Activated CD8-positive, alpha-beta T cell treated with anti-CD3 and anti-CD28 coated beads, Interleukin-2, amount 10 ng/mL, durations not matched to agents 7 days and 5 days (primary cell): Measurements from ENCODE around the gene DNAH8. TPM values are rescaled to one million over a fixed set of nuclear protein-coding genes. Genes with fewer than 3 reads are reported as not detected.

Experiments used
- ATAC-seq: fragments of 150-1000 bp; cut with Tn5 transposase; one replicate; pipeline ENCODE4 v1.10.0; 2021; ENCODE audit warnings: moderate library complexity
- CTCF ChIA-PET: fragments of 350-600 bp; sonication (Branson Sonifier 250); formaldehyde crosslinking; loops from one replicate; lab custom pipeline; 2021; ENCODE audit warnings: antibody characterized with exemption; lab: Charles Lee
- POLR2A ChIA-PET: fragments of 350-600 bp; sonication (Branson Sonifier 250); formaldehyde crosslinking; loops from one replicate; lab custom pipeline; 2021; ENCODE audit warnings: antibody characterized with exemption; lab: Charles Lee
- DNase-seq: peaks from one replicate; pipeline ENCODE4 v3.0.0-alpha.2; 2020
- H3K27ac Mint-ChIP-seq: one replicate; pipeline ENCODE4 v1.8.0; 2021; ENCODE audit warnings: mild to moderate bottlenecking, mixed read lengths
- H3K27me3 Mint-ChIP-seq: one replicate; pipeline ENCODE4 v1.8.0; 2021; ENCODE audit warnings: low read depth, mixed read lengths
- H3K36me3 Mint-ChIP-seq: one replicate; pipeline ENCODE4 v1.8.0; 2021; ENCODE audit warnings: low read depth, mixed read lengths
- H3K4me1 Mint-ChIP-seq: one replicate; pipeline ENCODE4 v1.8.0; 2021; ENCODE audit warnings: low read depth, mixed read lengths
- H3K4me3 Mint-ChIP-seq: one replicate; pipeline ENCODE4 v1.8.0; 2021; ENCODE audit warnings: mild to moderate bottlenecking, mixed read lengths
- H3K9me3 Mint-ChIP-seq: one replicate; pipeline ENCODE4 v1.8.0; 2022; ENCODE audit warnings: mixed read lengths; ENCODE audit not compliant: insufficient read depth
- total RNA-seq, 2 experiments: library from RNA; stranded (reverse); gene quantifications; one replicate each; pipeline ENCODE4 v1.2.3, GENCODE V29; 2021

DNAH8 gene
- total RNA-seq, 2 experiments from 2014 or later = not detected

DNA sequence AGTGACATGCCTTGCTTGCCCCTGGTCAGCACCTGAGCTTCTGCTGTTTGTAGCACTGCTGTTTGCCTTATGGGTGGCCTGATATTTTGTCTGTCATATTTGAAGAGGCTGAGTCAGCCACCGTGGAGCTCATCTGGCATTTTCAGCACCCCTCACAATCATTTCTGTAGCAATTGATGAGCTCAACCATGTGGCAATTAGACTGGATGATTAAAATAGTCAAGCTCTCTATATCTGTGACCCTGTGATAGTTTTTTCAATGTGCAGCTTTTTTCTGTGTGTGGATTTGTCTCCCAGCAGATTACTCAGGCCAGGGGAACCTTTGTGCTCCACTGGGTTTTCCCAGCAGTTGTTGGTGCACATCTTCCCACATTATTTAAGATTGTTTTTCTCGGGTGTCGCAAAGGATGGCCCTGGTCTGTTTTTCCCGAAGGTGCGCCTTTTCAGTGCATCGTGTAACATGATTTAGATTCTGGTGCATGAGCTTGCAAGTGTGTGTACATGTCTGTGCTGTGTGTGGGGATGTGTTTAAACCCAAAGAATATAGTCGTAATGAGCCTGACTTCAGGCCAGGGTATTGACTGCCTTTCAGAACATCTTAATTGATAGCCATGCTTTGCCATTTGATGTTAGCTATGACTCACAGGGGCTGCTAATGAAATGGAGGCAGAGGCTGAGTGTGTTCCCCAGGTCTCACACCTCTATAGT is 301.9 kb downstream of the DNAH8 start:
- H3K27me3 Mint-ChIP-seq = peaks cover 16% of the 10 kb centered on the region
- POLR2A ChIA-PET = no interaction called here
- no peak overlapping the region for H3K4me3 Mint-ChIP-seq
- DNase-seq (no peak), ATAC-seq (no peak)
- CTCF ChIA-PET = interaction anchor here (1.1 to 1.3 kb wide), 2 partner anchors 9 to 286 kb away, joined by 3 to 4 read pairs; no protein-coding TSS in a partner anchor
- no peaks in the 10 kb centered on the region for H3K4me1 Mint-ChIP-seq
- no peaks in the 10 kb centered on the region for H3K9me3 Mint-ChIP-seq
- H3K27ac Mint-ChIP-seq = no peak overlapping the region
- H3K36me3 Mint-ChIP-seq = no peaks in the 10 kb centered on the region

DNA sequence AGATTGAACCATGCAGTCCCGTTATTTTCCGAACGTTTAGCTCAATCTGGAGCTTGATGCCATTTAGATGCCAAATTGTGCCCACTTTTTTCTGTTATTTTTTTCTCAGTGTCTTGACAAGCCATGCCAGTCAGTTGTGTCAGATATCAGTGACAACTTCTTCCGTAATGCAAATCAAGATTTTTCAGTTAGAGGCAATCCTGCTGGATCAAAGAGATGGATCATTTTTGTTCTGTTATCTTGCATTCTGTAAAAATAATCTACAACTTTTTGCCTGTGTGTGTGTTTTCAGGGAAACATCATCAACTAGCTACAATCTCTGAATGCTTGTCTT is 302.4 kb downstream of the DNAH8 start:
- no peak overlapping the region for H3K27ac Mint-ChIP-seq

DNA sequence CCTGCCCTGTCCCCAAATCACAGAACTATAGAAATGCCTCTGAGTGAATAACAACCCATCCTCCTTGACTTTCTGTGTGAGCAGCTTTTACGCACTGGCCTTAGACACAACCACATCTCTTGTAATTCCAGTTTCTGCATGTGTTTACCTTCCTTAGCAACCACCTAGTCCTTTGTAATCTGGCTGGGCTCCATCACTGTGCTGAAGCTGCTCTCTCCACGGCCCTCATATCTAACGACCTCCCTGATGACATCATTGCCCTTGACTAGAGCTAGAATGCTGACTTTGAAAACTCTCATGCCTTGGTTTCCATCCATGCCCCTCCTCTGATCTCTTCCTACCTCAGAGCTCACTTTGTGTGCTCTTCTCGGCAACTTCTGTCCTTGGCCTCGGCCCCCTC is 303.0 kb downstream of the DNAH8 start:
- H3K27ac Mint-ChIP-seq = no peak overlapping the region
- CTCF ChIA-PET = interaction anchor here (1.3 kb wide), 1 partner anchor 285 kb away, joined by 4 read pairs; no protein-coding TSS in a partner anchor

More for the DNA sequence above, 302.4 kb downstream of the DNAH8 start:
- no peaks in the 10 kb centered on the region for H3K9me3 Mint-ChIP-seq
- ChIA-PET CTCF (interaction anchor here (1.3 kb wide), 1 partner anchor 285 kb away, joined by 4 read pairs; no protein-coding TSS in a partner anchor), POLR2A (no interaction called here)
- ATAC-seq (no peak), DNase-seq (no peak)
- no peak overlapping the region for H3K4me3 Mint-ChIP-seq
- H3K4me1 Mint-ChIP-seq = no peaks in the 10 kb centered on the region
- H3K36me3 Mint-ChIP-seq = no peaks in the 10 kb centered on the region
- peaks cover 10% of the 10 kb centered on the region for H3K27me3 Mint-ChIP-seq

DNA sequence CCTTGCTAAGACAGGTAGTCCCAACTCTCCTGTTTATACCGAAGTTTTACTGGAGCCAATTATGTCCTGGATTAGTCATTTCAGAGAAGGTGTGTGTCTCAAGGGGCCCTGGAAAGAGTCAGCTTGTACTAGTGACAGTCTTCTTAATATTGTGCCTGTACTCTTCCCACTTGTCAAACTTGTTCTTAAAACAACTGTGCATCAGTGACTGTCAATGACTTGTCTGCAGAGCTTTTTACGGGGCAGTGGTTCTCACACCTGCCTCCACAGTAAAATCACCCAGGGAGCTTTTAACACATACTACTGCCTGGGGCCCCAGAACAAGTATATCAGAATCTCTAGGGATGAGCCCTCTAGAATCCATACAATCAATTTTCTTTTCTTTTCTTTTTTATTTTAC is 305.0 kb downstream of the DNAH8 start:
- Mint-ChIP-seq H3K4me1 (no peaks in the 10 kb centered on the region), H3K36me3 (no peaks in the 10 kb centered on the region), H3K9me3 (no peaks in the 10 kb centered on the region), H3K27ac (no peak overlapping the region), H3K4me3 (no peak overlapping the region), H3K27me3 (peaks cover 4% of the 10 kb centered on the region)
- ATAC-seq (no peak), DNase-seq (no peak)
- ChIA-PET CTCF (interaction anchor here (1.0 kb wide), 1 partner anchor 9 kb away, joined by 3 read pairs; no protein-coding TSS in a partner anchor), POLR2A (no interaction called here)

More for the DNA sequence above, 303.0 kb downstream of the DNAH8 start:
- H3K27me3 Mint-ChIP-seq = peaks cover 10% of the 10 kb centered on the region
- no peak for DNase-seq
- no peak for ATAC-seq
- H3K4me1 Mint-ChIP-seq = no peaks in the 10 kb centered on the region
- H3K36me3 Mint-ChIP-seq = no peaks in the 10 kb centered on the region
- no peak overlapping the region for H3K4me3 Mint-ChIP-seq
- POLR2A ChIA-PET = interaction anchor here (0.7 kb wide), 1 partner anchor 19 kb away, joined by 3 read pairs; no protein-coding TSS in a partner anchor
- H3K9me3 Mint-ChIP-seq = no peaks in the 10 kb centered on the region

DNA sequence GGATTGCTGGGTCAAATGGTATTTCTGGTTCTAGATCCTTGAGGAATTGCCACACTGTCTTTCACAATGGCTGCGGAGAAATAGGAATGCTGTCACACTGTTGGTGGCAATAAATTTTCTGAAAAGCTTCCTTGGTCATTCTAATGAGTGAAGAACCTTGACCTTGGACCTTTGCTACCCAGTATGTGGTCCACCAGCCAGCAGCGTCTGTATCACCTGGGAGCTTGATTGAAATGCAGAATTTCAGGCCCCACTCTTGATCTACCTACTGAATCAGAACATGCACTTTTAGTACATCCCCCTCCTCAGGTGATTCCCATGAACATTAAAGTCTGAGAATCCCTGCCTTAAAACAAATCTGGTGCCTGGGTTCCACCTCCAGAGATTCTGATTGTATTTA is 305.9 kb downstream of the DNAH8 start:
- DNase-seq = no peak
- H3K27me3 Mint-ChIP-seq = peaks cover 8% of the 10 kb centered on the region
- H3K36me3 Mint-ChIP-seq = no peaks in the 10 kb centered on the region
- no peak for ATAC-seq
- no peaks in the 10 kb centered on the region for H3K4me1 Mint-ChIP-seq
- H3K27ac Mint-ChIP-seq = no peak overlapping the region
- ChIA-PET POLR2A (no interaction called here), CTCF (interaction anchor here (0.9 to 1.8 kb wide), 3 partner anchors 8 to 30 kb away, joined by 3 to 4 read pairs (median 4); no protein-coding TSS in a partner anchor)
- no peaks in the 10 kb centered on the region for H3K9me3 Mint-ChIP-seq
- no peak overlapping the region for H3K4me3 Mint-ChIP-seq

DNA sequence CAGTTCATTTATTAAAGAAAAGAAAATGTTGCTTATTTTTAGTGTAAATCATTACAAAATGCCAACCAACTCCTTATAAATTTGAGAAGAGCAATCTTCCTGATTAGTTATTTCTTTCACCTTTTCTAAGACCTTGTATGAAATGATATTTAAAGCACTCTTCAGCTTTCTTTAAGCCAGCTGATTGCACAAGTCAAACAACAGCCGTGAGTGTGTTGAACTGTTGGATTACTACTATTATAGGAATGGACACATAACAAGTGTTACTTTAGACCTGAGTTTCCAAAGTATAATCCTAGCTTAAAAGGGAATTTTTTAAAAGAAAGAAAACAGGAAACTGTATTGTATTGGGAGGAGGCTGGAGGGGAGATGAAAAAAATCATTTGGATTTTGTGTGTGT is 306.7 kb downstream of the DNAH8 start:
- no peak for ATAC-seq
- H3K9me3 Mint-ChIP-seq = no peaks in the 10 kb centered on the region
- H3K27me3 Mint-ChIP-seq = peaks cover 12% of the 10 kb centered on the region
- no peaks in the 10 kb centered on the region for H3K36me3 Mint-ChIP-seq
- H3K27ac Mint-ChIP-seq = no peak overlapping the region
- CTCF ChIA-PET = interaction anchor here (0.9 to 1.8 kb wide), 2 partner anchors 26 to 29 kb away, joined by 4 read pairs; no protein-coding TSS in a partner anchor
- no peak for DNase-seq
- no peak overlapping the region for H3K4me3 Mint-ChIP-seq
- POLR2A ChIA-PET = no interaction called here
- no peaks in the 10 kb centered on the region for H3K4me1 Mint-ChIP-seq

DNA sequence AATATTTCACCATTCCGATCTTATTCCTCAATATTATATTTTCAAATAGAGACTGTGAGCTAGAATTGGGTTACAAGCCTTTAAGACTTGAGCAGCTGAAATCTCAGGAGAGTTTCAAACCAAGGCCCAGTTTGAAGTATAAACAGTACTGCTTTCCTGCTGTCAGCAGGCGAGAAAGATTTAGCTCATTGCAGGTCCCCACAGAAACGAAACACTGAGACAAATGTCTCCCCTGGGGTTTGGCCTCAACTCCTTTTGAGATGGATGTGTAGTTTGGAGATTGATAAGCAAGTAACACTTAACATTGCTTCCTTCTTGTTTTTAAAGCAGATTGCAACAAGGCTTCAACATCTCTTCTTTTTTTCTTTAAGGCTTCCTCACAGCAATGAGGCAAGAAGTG is 311.1 kb downstream of the DNAH8 start:
- no peaks in the 10 kb centered on the region for H3K36me3 Mint-ChIP-seq
- H3K27ac Mint-ChIP-seq = no peak overlapping the region
- ATAC-seq (no peak), DNase-seq (no peak)
- H3K27me3 Mint-ChIP-seq = peaks cover 24% of the 10 kb centered on the region
- POLR2A ChIA-PET = interaction anchor here (0.6 kb wide), 1 partner anchor 1121 kb away, joined by 3 read pairs; no protein-coding TSS in a partner anchor
- CTCF ChIA-PET = interaction anchor here (0.7 to 1.7 kb wide), 4 partner anchors 10 to 283 kb away, joined by 3 to 5 read pairs (median 4); no protein-coding TSS in a partner anchor
- no peak overlapping the region for H3K4me3 Mint-ChIP-seq
- H3K4me1 Mint-ChIP-seq = no peaks in the 10 kb centered on the region
- H3K9me3 Mint-ChIP-seq = no peaks in the 10 kb centered on the region

DNA sequence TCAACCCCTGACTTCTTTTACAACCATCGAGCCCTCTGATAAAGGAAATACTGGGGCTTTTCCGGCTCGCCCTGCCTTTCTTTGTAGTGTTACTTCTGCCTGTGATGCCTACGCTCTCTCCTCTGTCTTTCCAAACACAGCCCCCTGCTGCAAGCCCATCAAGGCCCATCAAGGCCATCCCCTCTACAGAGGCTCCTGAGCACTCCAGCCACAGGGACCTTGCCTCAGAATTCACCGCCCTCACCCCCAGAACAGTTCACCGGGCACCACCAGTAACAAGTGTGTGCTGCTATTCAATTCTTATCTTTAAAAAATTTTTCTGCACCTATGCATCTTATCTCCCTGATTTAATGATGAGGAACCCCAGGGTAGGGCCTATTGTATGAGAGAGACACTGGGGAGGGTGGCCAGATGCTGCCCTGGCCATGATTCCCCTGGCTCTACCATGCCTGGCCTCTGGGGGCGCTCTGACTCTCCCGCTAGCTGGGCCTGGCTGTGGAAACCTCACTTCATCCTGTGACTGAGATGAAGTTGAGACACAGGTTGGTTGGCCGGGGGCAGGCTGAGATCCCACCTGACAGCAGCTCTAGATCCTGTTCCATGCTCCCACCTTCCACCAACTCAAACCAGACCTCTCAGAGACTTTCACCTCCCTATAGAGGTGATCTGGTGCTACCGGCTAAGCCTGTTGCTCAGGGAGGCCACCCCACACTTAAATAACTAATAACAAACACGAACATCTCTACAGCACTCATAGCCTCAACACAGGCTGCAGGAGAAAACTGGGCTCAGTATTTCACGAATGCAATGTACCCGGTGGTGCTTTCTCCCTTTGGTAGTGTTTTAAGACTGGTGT is 314.3 kb downstream of the DNAH8 start:
- CTCF ChIA-PET = interaction anchor here (0.8 to 2.1 kb wide), 6 partner anchors 9 to 157 kb away, joined by 3 to 6 read pairs (median 4); no protein-coding TSS in a partner anchor
- H3K9me3 Mint-ChIP-seq = no peaks in the 10 kb centered on the region

DNA sequence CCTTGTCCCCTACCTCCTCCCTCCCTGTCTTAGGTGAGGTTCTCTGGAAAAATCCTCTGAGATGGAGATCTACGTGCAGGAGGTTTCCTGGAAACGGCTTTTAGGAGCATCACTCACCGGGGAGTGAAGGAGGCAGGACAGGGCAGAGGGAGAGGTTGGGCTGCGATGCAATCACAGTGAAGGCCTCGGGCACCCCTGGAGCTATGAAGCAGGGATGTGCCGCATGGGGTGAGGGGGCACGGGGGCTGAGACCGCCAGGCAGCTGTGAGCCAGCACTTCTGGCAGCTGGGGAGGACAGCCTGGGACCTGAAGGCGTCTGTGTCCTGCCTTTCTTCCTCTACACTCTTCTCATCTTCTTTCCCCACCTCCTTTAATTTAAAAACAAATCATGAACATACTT is 320.6 kb downstream of the DNAH8 start:
- ATAC-seq = no peak

More for the DNA sequence above, 314.3 kb downstream of the DNAH8 start:
- DNase-seq (peak; percentile 62), ATAC-seq (no peak)
- no peaks in the 10 kb centered on the region for H3K4me1 Mint-ChIP-seq
- POLR2A ChIA-PET = no interaction called here
- no peak overlapping the region for H3K4me3 Mint-ChIP-seq
- H3K36me3 Mint-ChIP-seq = no peaks in the 10 kb centered on the region
- H3K27ac Mint-ChIP-seq = no peak overlapping the region
- peaks cover 46% of the 10 kb centered on the region for H3K27me3 Mint-ChIP-seq

DNA sequence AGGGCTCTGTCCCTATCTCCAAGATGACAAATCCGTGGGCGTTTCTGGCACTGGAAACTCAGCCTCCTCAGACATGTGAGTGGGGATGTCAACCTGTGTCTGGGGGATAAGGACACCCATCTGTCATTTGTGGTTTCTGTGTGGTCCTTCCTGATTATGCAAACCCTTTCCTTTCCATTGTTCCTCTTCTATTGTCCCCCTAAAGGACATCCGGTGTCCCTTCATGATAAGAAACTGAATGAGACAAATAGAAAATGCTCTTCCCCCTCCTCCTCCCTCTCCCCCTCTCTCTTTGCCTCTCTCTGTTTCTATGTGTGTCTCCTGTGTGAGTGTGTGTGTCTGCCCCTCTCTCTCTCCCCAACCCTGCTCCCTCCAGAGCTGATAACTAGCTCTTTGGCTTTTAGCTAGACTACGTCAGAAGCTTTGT is 322.0 kb downstream of the DNAH8 start:
- no peak overlapping the region for H3K27ac Mint-ChIP-seq
- ChIA-PET CTCF (interaction anchor here (0.8 kb wide), 1 partner anchor 56 kb away, joined by 4 read pairs; no protein-coding TSS in a partner anchor), POLR2A (interaction anchor here (0.9 kb wide), 1 partner anchor 19 kb away, joined by 3 read pairs; no protein-coding TSS in a partner anchor)
- DNase-seq (no peak), ATAC-seq (no peak)
- H3K9me3 Mint-ChIP-seq = no peaks in the 10 kb centered on the region
- H3K4me3 Mint-ChIP-seq = no peak overlapping the region
- no peaks in the 10 kb centered on the region for H3K36me3 Mint-ChIP-seq
- no peaks in the 10 kb centered on the region for H3K4me1 Mint-ChIP-seq
- peaks cover 39% of the 10 kb centered on the region for H3K27me3 Mint-ChIP-seq

More for the DNA sequence above, 320.6 kb downstream of the DNAH8 start:
- CTCF ChIA-PET = no interaction called here
- no peaks in the 10 kb centered on the region for H3K9me3 Mint-ChIP-seq
- DNase-seq = no peak
- no peak overlapping the region for H3K4me3 Mint-ChIP-seq
- no peak overlapping the region for H3K27ac Mint-ChIP-seq
- H3K36me3 Mint-ChIP-seq = no peaks in the 10 kb centered on the region
- POLR2A ChIA-PET = no interaction called here
- H3K4me1 Mint-ChIP-seq = no peaks in the 10 kb centered on the region
- peaks cover 41% of the 10 kb centered on the region for H3K27me3 Mint-ChIP-seq

DNA sequence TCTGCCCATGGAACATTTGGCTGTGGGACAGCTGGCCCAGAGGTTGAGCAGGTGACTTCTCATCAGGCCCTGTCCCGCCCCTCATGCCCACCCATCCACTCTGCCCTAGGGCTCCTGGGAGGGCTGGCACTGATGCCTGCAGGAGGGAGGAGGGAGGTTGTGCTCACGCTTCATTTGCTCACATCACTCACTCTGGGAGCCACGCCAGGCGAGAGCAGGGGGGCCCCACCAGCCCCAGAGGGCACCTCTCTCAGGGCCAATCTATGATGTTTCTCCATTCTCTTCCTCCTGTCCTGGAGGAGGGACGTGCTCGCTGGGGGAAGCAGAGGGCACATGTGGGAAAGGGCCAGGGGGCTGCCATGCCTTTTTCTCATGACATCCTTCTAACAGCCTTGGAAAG is 322.6 kb downstream of the DNAH8 start:
- no peaks in the 10 kb centered on the region for H3K36me3 Mint-ChIP-seq
- H3K4me1 Mint-ChIP-seq = no peaks in the 10 kb centered on the region
- ChIA-PET POLR2A (no interaction called here), CTCF (no interaction called here)
- no peaks in the 10 kb centered on the region for H3K9me3 Mint-ChIP-seq
- no peak overlapping the region for H3K4me3 Mint-ChIP-seq
- no peak for DNase-seq
- H3K27ac Mint-ChIP-seq = no peak overlapping the region
- peaks cover 34% of the 10 kb centered on the region for H3K27me3 Mint-ChIP-seq
- ATAC-seq = no peak
